Measurements from ENCODE around the gene MDK. TPM values are rescaled to one million over a fixed set of nuclear protein-coding genes. Genes with fewer than 3 reads are reported as not detected.

Gene MDK
- total and polyA plus RNA-seq, 2 donors from 2014 or later = 26.3 to 38.3 TPM

- Histone ChIP-seq H3K4me1 (ENCODE audit: control insufficient read depth in 2 of 3, insufficient read depth in 2 of 3, low read depth in 1 of 3, low read length in 3 of 3) (no peaks in the 10 kb centered on the region), H3K27ac (ENCODE audit: low read depth in 2 of 2, low read length in 2 of 2) (no peak overlapping the region), H3K9me3 (ENCODE audit: control insufficient read depth in 2 of 3, insufficient read depth in 1 of 3, low read length in 3 of 3) (no peaks in the 10 kb centered on the region), H3K9ac (ENCODE audit: low read length in 3 of 3) (no peak overlapping the region), H3K4me3 (ENCODE audit: low read length in 3 of 3) (no peak overlapping the region), H3K27me3 (ENCODE audit: control insufficient read depth, insufficient read depth, low read length) (no peaks in the 10 kb centered on the region), H3K36me3 (ENCODE audit: control insufficient read depth in 2 of 3, insufficient read depth in 3 of 3, low read length in 3 of 3) (peaks cover 3 to 25% (median 21%) of the 10 kb centered on the region in 3 donors)
- intact Hi-C loops (cut with DNase I) = no loop called here
- FAIRE-seq (no peak), DNase-seq (no peak)
- TF ChIP-seq CTCF (IDR thresholded peaks at IDR 0.05; ENCODE audit: borderline replicate concordance, extremely low read depth, insufficient read depth) = no peak
Measured at GRCh38 chr11:46407635-46408034, 26.2 kb downstream of the MDK start.

- Histone ChIP-seq H3K4me3 (ENCODE audit: low read length in 3 of 3) (no peak overlapping the region), H3K9me3 (ENCODE audit: control insufficient read depth in 2 of 3, insufficient read depth in 1 of 3, low read length in 3 of 3) (no peaks in the 10 kb centered on the region), H3K27me3 (ENCODE audit: control insufficient read depth, insufficient read depth, low read length) (no peaks in the 10 kb centered on the region), H3K27ac (ENCODE audit: low read depth in 2 of 2, low read length in 2 of 2) (no peak overlapping the region), H3K36me3 (ENCODE audit: control insufficient read depth in 2 of 3, insufficient read depth in 3 of 3, low read length in 3 of 3) (peaks cover 3 to 25% (median 21%) of the 10 kb centered on the region in 3 donors), H3K4me1 (ENCODE audit: control insufficient read depth in 2 of 3, insufficient read depth in 2 of 3, low read depth in 1 of 3, low read length in 3 of 3) (no peaks in the 10 kb centered on the region), H3K9ac (ENCODE audit: low read length in 3 of 3) (no peak overlapping the region)
- peak in 1 of 5 donors; percentile 57 for DNase-seq
- FAIRE-seq = no peak
- intact Hi-C loops (cut with DNase I) = no loop called here
- TF ChIP-seq CTCF (IDR thresholded peaks at IDR 0.05; ENCODE audit: borderline replicate concordance, extremely low read depth, insufficient read depth) = no peak
Measured at GRCh38 chr11:46408407-46408986, 27.0 kb downstream of the MDK start.

- Histone ChIP-seq H3K9me3 (ENCODE audit: control insufficient read depth in 2 of 3, insufficient read depth in 1 of 3, low read length in 3 of 3) (no peaks in the 10 kb centered on the region), H3K27me3 (ENCODE audit: control insufficient read depth, insufficient read depth, low read length) (no peaks in the 10 kb centered on the region), H3K4me3 (ENCODE audit: low read length in 3 of 3) (no peak overlapping the region), H3K4me1 (ENCODE audit: control insufficient read depth in 2 of 3, insufficient read depth in 2 of 3, low read depth in 1 of 3, low read length in 3 of 3) (no peaks in the 10 kb centered on the region), H3K36me3 (ENCODE audit: control insufficient read depth in 2 of 3, insufficient read depth in 3 of 3, low read length in 3 of 3) (peaks cover 3 to 28% (median 26%) of the 10 kb centered on the region in 3 donors), H3K27ac (ENCODE audit: low read depth in 2 of 2, low read length in 2 of 2) (no peak overlapping the region), H3K9ac (ENCODE audit: low read length in 3 of 3) (no peak overlapping the region)
- DNase-seq (no peak), FAIRE-seq (no peak)
- no peak for TF ChIP-seq CTCF (IDR thresholded peaks at IDR 0.05; ENCODE audit: borderline replicate concordance, extremely low read depth, insufficient read depth)
- intact Hi-C loops (cut with DNase I) = no loop called here
Measured at GRCh38 chr11:46410021-46410420, 28.6 kb downstream of the MDK start.

Data from kidney (tissue), 14 donors.